ENCODE measurements around the gene HCN3.
"Not testable (repeated sequence)": the region's sequence is repeated elsewhere in the genome, so short reads cannot be mapped to it uniquely, and the experiment has no call there.

DNA sequence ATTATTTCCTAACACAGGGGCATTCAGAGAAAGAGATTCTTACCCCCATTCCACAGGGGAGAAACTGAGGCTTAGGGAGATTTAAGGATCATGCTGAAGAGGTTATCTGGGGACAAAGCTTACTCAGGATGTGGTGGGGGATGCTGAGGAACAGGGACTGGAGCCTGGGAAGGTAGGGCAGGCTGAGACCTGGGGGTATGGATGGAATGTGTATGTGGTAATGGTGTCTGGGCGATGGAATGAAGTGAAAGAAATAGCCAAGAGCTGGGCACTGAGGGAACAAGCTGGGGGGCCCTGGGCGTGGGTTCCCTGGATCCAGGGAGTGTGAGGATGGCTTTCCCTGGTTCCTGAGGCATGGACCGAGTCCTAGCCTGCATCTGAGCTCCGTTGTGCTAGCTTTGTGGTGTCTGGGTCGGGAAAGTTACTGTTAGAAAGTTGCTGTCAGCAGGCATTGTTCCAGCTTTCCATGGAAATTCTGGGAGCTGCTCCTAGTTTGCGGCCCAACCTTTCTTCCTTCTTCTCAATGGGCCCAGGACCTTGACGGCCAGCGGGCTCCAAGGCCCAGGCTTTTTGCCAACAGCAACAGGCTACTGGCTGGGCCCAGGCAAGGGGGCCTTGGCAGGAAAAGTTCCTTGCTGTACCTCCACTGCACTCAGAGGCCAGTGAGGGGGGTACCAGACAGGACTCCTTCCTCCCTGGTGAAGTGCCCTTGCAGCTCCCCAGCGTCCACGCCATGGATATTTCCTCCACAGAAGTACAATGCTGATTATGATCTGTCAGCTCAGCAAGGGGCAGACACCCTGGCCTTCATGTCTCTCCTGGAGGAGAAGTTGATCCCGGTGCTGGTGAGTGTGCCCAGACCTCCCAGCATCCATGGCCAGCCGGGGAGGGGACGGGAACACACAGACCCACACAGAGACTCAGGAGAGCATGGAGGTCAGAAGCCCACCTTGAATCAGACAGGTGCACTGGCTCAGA, 45.0 kb upstream of the HCN3 start:
- TF ChIP-seq, protein P1, sequence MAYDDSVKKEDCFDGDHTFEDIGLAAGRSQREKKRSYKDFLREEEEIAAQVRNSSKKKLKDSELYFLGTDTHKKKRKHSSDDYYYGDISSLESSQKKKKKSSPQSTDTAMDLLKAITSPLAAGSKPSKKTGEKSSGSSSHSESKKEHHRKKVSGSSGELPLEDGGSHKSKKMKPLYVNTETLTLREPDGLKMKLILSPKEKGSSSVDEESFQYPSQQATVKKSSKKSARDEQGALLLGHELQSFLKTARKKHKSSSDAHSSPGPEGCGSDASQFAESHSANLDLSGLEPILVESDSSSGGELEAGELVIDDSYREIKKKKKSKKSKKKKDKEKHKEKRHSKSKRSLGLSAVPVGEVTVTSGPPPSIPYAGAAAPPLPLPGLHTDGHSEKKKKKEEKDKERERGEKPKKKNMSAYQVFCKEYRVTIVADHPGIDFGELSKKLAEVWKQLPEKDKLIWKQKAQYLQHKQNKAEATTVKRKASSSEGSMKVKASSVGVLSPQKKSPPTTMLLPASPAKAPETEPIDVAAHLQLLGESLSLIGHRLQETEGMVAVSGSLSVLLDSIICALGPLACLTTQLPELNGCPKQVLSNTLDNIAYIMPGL (CRISPR knock-in tag; IDR thresholded peaks at IDR 0.05) = not testable (repeated sequence)
- not testable (repeated sequence) for TF ChIP-seq ZNF263 (CRISPR knock-in tag; IDR thresholded peaks at IDR 0.05; ENCODE audit: low read depth); SP1 (CRISPR knock-in tag; conservative IDR thresholded peaks at IDR 0.05); ZBTB21 (CRISPR knock-in tag; IDR thresholded peaks at IDR 0.05; ENCODE audit: borderline replicate concordance); OVOL2 (CRISPR knock-in tag; IDR thresholded peaks at IDR 0.05; ENCODE audit: borderline replicate concordance); KAT7 (CRISPR knock-in tag; IDR thresholded peaks at IDR 0.05; ENCODE audit: borderline replicate concordance)
- TF ChIP-seq, protein P2, sequence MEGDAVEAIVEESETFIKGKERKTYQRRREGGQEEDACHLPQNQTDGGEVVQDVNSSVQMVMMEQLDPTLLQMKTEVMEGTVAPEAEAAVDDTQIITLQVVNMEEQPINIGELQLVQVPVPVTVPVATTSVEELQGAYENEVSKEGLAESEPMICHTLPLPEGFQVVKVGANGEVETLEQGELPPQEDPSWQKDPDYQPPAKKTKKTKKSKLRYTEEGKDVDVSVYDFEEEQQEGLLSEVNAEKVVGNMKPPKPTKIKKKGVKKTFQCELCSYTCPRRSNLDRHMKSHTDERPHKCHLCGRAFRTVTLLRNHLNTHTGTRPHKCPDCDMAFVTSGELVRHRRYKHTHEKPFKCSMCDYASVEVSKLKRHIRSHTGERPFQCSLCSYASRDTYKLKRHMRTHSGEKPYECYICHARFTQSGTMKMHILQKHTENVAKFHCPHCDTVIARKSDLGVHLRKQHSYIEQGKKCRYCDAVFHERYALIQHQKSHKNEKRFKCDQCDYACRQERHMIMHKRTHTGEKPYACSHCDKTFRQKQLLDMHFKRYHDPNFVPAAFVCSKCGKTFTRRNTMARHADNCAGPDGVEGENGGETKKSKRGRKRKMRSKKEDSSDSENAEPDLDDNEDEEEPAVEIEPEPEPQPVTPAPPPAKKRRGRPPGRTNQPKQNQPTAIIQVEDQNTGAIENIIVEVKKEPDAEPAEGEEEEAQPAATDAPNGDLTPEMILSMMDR (IDR thresholded peaks at IDR 0.05) = not testable (repeated sequence)
- TF ChIP-seq, protein P3, sequence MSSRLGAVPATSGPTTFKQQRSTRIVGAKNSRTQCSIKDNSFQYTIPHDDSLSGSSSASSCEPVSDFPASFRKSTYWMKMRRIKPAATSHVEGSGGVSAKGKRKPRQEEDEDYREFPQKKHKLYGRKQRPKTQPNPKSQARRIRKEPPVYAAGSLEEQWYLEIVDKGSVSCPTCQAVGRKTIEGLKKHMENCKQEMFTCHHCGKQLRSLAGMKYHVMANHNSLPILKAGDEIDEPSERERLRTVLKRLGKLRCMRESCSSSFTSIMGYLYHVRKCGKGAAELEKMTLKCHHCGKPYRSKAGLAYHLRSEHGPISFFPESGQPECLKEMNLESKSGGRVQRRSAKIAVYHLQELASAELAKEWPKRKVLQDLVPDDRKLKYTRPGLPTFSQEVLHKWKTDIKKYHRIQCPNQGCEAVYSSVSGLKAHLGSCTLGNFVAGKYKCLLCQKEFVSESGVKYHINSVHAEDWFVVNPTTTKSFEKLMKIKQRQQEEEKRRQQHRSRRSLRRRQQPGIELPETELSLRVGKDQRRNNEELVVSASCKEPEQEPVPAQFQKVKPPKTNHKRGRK (CRISPR knock-in tag; IDR thresholded peaks at IDR 0.05; ENCODE audit: borderline replicate concordance) = not testable (repeated sequence)
- TF ChIP-seq, protein P4, sequence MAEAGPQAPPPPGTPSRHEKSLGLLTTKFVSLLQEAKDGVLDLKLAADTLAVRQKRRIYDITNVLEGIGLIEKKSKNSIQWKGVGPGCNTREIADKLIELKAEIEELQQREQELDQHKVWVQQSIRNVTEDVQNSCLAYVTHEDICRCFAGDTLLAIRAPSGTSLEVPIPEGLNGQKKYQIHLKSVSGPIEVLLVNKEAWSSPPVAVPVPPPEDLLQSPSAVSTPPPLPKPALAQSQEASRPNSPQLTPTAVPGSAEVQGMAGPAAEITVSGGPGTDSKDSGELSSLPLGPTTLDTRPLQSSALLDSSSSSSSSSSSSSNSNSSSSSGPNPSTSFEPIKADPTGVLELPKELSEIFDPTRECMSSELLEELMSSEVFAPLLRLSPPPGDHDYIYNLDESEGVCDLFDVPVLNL (CRISPR knock-in tag; IDR thresholded peaks at IDR 0.05; ENCODE audit: borderline replicate concordance, low read depth) = not testable (repeated sequence)
- TF ChIP-seq, protein P5, sequence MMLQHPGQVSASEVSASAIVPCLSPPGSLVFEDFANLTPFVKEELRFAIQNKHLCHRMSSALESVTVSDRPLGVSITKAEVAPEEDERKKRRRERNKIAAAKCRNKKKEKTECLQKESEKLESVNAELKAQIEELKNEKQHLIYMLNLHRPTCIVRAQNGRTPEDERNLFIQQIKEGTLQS (CRISPR knock-in tag; conservative IDR thresholded peaks at IDR 0.05) = not testable (repeated sequence)
